Dermis microvascular lymphatic vessel endothelial cell (primary cell): ENCODE results near the gene DPH6. TPM values are rescaled to one million over a fixed set of nuclear protein-coding genes. Genes with fewer than 3 reads are reported as not detected.
"Not testable (repeated sequence)": the region's sequence is repeated elsewhere in the genome, so short reads cannot be mapped to it uniquely, and the experiment has no call there.

ENCODE experiments used
- DNase-seq, 2 donors: peaks; one replicate each; pipeline versions ENCODE4 v3.0.0 to v3.0.0-alpha.2; 2010; ENCODE audit warnings: low read depth in 2 of 2
- total RNA-seq: library from RNA; depleted of rRNA; stranded (reverse); fragments of >200 nt; gene quantifications from 2 replicates; pipeline ENCODE4 v1.2.1, GENCODE V29; 2014

The DPH6 gene
- total RNA-seq, 1 donor from 2014 or later: 10.3 TPM

DNA sequence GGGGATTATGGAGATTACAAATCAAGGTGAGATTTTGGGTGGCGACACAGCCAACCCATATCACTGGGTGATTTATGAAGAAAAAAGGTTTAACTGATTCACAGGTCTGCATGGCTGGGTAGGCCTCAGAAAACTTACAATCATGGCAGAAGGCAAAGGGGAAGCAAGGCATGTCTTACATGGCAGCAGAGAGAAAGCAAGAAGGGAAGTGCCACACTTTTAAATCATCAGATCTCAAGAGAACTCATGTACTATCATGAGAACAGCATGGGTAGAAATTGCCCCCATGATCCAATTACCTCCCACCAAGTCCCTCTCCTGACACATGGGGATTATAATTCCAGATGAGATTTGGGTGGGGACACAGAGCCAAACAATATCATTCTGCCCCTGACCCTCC lies 59.7 kb downstream of the DPH6 start:
- no peak for DNase-seq

- DNase-seq: peak in 1 of 2 donors; percentile 63
Observed at GRCh38 chr15:35485411-35485810, 60.6 kb downstream of the DPH6 start.

- no peak for DNase-seq
Observed at GRCh38 chr15:35484231-35484945, 61.6 kb downstream of the DPH6 start.

DNA sequence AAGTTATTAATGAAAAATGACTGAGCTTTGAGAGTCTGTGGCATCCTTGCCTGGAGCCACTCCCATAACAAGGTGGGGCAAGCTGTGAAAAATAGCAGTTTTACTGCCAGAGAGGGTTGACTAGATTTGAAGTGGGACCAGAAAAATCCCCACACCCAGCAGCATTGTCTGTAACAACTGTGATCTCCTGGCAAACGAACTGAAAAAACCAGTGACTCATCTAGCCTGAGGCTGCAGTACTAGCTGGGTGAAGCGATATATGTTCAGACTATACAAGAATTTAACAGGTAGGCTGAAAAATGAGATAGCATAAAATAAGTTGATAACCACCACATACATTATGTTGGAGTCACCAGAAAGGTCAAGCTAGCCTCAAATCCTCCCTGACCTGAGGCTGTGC lies 64.0 kb downstream of the DPH6 start:
- DNase-seq: peak in 1 of 2 donors; percentile 79

DNA sequence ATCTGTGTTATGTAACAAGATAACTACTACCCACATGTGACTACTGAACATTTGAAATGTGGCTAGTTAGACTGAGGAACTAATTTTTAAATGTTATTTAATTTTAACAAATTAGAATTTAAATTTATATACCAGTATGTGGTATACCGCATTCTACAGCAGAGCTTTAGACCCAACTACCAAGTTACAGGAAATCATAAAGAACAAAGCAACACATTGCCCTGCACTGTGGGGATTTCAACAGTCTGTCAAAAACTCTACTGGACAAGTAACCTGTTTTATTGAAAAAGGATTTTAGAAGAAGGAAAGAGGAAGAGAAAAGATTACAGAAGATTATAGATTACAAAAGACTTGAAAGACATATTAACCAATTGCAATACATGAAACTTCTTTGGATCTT lies 64.9 kb downstream of the DPH6 start:
- DNase-seq: no peak

DNA sequence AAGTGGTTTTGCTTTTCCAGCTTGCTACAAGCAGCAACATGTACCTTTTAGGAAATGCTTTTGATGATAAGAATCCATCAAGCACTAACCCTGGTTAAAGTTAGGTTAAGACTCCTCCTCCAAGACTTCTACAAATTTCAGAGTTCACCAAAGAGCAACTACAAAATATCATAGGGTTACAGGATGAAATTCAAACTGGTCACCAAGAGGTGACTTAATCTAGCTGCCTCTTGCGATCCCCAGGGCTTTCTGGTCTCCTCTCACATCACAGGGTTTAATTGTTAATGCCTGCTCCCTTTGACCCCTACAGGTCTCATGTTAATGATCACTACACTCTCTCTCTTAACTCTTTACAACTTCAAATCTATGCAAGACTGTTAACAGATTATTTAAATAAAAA lies 66.5 kb downstream of the DPH6 start:
- DNase-seq: no peak

- no peak for DNase-seq
Observed at GRCh38 chr15:35477312-35478262, 68.4 kb downstream of the DPH6 start.

DNA sequence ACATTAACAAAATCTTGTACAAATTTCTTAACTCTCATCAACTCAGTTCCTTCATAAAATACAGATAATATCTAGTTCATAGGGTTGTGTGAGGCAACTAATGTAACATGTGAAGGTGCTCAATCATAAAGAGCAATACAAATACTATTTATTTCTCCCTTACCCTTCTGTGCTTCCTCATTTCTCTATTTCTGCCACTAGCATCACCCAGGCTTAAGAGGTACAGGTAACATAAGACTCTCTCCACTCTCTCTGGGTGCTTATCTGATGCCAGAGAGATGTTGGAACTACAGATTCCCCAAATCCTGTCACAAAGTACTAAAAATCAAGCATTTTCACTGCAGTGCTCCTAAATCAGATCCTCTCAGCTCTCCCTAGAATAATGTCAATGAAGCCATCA lies 74.9 kb downstream of the DPH6 start:
- no peak for DNase-seq

DNA sequence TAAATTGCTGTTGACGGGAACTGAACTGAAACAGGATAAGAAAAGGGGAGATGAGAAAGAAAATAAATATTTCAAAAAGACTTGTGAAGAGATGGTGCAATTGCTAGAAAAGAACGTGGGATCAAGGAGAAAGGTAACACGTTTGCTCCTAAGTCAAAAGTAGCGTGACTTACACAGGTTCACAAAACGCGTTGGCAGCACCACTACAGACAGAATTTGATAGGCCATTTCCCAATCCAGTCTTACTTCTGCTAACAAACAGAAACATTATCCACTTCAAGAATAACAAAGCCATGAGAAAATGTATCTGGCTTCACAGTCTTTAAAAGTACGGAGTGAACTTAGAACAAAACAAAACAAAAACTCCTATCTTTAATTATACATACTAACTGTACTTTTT lies 75.5 kb downstream of the DPH6 start:
- DNase-seq: no peak

DNA sequence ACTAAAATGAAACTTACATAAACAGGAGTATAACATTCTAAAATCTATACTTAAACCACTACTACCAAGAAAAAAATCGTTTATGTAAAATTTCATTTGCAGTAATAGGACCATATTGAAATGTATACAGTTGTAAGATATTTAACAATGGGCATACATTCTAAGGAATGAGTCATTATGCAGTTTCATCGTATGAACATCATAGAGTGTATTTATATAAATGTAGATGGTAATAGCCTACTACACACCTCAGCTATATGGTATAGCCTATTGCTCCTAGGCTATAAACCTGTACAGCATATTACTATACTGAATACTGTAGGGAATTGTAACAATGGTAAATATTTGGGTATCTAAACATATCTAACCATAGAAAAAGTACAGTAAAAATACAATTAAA lies 79.5 kb downstream of the DPH6 start:
- DNase-seq: no peak

GRCh38 chr15:35465783-35466182 lies 80.2 kb downstream of the DPH6 start:
- no peak for DNase-seq

DNA sequence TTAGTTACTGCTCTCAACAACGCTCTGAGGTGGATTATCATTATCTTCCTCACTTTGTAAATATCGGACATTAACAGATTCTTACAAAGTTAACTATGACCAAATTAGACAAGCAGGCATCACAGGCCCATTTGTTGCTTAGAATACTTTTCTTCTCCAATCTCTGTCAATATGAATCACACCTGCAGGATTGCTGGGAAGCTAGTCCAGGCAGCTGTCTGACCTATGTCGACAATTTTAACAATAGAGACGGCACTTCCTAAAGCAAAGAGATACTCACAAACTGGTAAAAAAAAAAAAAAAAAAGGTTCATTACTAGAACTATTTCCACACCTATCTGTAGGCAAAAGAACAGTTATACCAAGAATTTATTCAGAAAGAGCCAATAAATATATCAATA lies 85.3 kb downstream of the DPH6 start:
- no peak for DNase-seq

GRCh38 chr15:35458176-35458856 lies 87.6 kb downstream of the DPH6 start:
- DNase-seq: no peak

- DNase-seq: no peak
Observed at GRCh38 chr15:35455201-35455600, 90.8 kb downstream of the DPH6 start.

DNA sequence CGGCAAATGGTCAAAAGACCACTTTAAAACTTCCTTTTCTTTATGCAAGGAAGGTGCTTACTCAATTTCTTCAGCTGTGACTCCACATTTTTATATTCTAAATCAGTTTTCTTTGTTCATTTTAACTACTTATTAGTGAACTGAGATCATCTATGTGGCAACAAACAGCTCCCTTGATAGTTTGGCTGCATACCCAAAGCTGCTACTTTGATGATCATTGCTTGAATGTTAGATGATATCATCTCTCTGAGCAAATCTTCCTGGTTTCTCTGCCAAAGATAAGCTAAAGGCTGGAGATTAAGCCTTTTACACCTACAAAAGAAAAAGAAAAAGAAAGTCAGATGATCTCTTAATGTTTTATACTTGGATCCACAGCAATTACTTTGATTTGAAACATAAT lies 95.5 kb downstream of the DPH6 start:
- peak in 1 of 2 donors; percentile 12 for DNase-seq

GRCh38 chr15:35448294-35448693 lies 97.7 kb downstream of the DPH6 start:
- peak in 1 of 2 donors; percentile 2 for DNase-seq

- no peak for DNase-seq
Observed at GRCh38 chr15:35445891-35446290, 100.1 kb downstream of the DPH6 start.

DNA sequence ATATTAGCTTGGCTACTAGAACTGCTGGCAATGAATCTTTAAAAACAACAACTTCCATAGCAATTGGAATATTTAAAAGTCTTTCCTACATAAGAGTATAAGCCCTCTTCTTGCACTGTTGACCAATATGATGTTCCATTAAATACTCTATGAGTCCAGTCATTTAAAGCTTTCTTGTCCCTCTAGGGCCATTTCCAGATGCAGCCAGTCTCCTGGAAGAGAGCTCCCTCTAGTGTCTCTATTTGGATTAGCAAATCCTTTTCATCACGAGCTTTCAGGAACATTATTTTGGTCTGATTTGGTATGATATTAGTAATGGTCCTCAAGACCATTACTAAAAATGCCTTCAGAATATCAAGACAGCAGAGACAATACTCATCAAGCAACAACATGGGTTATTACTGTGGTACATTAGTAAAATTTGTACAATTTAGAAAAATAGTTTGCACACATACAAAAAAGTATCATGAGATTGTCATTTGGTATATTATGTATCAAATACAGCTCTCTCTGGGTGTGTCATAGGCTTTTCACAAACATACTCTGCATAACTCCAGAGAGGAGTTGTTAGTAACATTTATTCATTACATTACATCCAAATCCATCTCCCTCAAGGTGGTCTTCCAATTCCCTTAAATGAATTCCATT lies 101.3 kb downstream of the DPH6 start:
- DNase-seq: peak; percentile 29 to 68

DNA sequence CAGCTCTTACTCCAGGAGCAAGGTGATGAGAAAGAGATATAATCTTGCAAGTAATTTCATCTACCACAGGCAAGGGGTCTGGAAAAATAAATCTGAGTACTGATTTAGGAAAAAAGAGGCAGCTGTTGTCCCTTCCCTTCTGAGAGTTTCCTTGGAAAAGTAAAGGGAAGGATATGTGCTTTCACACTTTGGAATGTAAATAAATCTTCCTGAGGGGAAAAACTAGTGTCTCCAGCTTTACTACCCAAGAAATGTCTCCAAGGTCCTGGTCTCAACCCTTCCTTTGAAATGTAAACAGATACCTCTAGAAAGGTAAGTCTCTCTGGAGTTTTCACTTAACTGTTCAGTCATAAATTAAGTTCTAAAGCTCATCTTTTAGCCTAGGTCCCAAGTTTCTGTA lies 102.6 kb downstream of the DPH6 start:
- no peak for DNase-seq

- no peak for DNase-seq
Observed at GRCh38 chr15:35442742-35443141, 103.2 kb downstream of the DPH6 start.

DNA sequence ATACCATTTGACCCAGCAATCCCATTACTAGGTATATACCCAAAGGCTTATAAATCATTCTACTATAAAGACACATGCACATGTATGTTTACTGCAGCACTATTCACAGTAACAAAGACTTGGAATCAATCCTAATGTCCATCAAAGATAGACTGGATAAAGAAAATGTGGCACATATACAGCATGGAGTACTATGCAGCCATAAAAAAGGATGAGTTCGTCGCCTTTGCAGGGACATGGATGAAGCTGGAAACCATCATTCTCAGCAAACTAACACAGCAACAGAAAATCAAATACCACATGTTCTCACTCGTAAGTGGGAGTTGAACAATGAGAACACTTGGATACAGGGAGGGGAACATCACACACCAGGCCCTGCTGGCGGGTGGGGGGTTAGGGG lies 104.7 kb downstream of the DPH6 start:
- DNase-seq: not testable (repeated sequence)

- DNase-seq: no peak
Observed at GRCh38 chr15:35440265-35440664, 105.7 kb downstream of the DPH6 start.
